NCI-H345 treated with DMSO at 0.1 percent for 48 hours (cell line): ENCODE results near the gene CSAG2.
"Not testable (repeated sequence)": the region's sequence is repeated elsewhere in the genome, so short reads cannot be mapped to it uniquely, and the experiment has no call there.

ENCODE experiments used
- DNase-seq: peaks from one replicate; lab custom pipeline; 2025; ENCODE audit not compliant: unreplicated experiment; lab: John Stamatoyannopoulos, UW

Gene CSAG2, protein sequence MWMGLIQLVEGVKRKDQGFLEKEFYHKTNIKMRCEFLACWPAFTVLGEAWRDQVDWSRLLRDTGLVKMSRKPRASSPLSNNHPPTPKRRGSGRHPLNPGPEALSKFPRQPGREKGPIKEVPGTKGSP

GRCh38 chrX:152709173-152709572 lies at the start of gene CSAG2:
Gene CSAG2, minus strand, starts transcription at chrX:152709273. Its CDS starts 161 bp downstream, at chrX:152709112.
- not testable (repeated sequence) for DNase-seq

- not testable (repeated sequence) for DNase-seq
Measured at GRCh38 chrX:152754871-152755270, 45.8 kb upstream of the CSAG2 start.

DNA sequence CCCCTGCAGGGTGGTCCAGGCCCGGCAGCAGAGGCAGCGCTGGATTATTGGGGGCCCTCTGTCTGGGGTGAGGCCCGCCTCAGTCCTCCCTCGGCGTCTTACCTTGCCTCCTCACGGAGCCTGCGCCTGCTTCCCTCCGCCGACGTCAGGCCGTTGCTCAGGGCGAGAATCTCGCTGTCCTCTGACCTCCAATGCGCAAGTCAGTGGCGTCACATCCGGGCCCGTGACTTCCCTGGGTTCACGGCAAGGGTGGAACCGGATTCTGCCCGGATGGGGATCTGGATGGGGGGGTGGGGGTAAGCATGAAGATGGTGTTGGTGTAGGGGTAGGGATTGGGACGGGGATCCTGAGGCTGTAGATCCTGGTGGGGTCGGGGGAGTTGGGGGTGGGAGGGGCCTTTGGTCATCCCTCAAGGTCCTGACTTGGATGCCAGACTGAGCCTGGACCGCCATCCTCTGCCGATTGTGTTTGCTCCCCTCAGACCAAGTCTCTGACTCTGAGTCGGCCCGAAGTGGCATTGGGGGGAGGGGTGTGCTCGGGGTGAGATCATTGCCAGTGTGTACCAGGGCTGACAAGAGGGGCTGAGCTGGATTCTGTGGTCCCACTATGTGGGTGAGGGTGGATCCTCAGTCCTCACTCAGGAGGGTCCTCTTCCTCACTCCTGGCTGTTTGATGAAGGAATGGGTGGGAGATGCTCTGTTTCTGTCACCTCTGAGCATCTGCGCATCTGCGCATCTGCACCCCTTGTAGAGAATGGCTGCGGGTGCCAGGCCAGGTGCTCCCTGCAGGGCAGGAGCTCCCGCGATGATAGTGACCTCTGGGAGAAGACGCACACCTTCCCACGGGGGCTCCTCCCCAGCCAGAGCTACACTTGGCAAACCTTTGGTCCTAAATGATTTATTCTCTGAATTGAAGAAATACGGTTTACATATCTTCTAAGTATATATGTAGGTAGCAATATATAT lies 44.9 kb upstream of the CSAG2 start, which contains the start of gene MAGEA2:
TSS of gene MAGEA2 (minus strand) at position 157 of the 965 bp plus-strand sequence. CDS start 2,479 bp downstream, outside the sequence.
- not testable (repeated sequence) for DNase-seq

DNA sequence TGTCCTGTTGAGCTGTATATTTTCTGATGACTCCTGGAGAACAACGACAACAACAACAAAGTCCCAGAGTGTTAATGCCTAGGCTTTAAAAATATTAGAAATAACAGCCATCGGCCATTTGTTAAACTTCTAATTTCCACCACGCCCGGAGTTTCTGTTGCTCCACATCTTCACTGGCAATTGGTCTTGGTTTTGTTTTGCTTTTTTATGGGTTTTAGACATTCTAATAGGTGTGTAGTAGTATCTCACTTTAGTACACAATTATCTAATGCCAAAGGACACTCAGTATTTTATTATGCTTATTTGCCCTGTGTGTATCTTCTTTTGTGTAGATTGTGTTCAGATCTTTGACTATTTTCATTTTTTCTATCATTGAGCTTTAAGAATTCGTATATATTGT lies 29.5 kb upstream of the CSAG2 start:
- no peak for DNase-seq

GRCh38 chrX:152736528-152736927 lies 27.5 kb upstream of the CSAG2 start:
- not testable (repeated sequence) for DNase-seq

DNA sequence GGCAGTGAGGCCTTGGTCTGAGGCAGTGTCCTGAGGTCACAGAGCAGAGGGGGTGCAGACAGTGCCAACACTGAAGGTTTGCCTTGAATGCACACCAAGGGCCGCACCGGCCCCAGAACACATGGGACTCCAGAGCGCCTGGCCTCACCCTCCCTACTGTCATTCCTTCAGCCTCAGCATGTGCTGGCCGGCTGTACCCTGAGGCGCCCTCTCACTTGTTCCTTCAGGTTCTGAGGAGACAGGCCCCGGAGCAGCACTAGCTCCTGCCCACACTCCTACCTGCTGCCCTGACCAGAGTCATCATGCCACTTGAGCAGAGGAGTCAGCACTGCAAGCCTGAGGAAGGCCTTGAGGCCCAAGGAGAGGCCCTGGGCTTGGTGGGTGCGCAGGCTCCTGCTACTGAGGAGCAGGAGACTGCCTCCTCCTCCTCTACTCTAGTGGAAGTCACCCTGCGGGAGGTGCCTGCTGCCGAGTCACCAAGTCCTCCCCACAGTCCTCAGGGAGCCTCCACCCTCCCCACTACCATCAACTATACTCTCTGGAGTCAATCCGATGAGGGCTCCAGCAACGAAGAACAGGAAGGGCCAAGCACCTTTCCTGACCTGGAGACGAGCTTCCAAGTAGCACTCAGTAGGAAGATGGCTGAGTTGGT lies 26.9 kb upstream of the CSAG2 start:
- DNase-seq: no peak

DNA sequence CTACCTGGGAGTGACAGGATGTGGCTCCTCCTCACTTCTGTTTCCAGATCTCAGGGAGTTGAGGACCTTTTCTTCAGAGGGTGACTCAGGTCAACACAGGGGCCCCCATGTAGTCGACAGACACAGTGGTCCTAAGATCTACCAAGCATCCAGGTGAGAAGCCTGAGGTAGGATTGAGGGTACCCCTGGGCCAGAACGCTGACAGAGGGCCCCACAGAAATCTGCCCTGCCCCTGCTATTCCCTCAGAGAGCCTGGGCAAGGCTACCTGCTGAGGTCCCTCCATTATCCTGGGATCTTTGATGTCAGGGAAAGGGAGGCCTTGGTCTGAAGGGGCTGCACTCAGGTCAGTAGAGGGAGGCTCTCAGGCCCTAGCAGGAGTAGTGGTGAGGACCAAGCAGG lies 26.0 kb upstream of the CSAG2 start:
- DNase-seq: no peak

- not testable (repeated sequence) for DNase-seq
Measured at GRCh38 chrX:152734143-152734858, 25.2 kb upstream of the CSAG2 start.

DNA sequence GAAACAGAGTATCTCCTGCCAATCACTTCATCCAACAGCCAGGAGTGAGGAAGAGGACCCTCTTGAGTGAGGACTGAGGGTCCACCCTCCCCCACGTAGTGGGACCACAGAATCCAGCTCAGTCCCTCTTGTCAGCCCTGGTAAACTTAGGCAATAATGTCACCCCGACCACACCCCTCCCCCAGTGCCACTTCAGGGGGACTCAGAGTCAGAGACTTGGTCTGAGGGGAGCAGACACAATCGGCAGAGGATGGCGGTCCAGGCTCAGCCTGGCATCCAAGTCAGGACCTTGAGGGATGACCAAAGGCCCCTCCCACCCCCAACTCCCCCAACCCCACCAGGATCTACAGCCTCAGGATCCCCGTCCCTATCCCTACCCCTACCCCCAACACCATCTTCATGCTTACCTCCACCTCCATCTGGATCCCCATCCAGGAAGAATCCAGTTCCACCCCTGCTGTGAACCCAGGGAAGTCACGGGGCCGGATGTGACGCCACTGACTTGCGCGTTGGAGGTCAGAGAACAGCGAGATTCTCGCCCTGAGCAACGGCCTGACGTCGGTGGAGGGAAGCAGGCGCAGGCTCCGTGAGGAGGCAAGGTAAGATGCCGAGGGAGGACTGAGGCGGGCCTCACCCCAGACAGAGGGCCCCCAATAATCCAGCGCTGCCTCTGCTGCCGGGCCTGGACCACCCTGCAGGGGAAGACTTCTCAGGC lies 24.3 kb upstream of the CSAG2 start, which contains the start of the genes CSAG1 and MAGEA12:
TSS of gene CSAG1 (minus strand) at position 461 of the 715 bp plus-strand sequence. CDS start 1,261 bp downstream, outside the sequence.
TSS of gene MAGEA12 (plus strand) at position 497 of the 715 bp plus-strand sequence. CDS start 2,405 bp downstream, outside the sequence.
- DNase-seq: no peak

- DNase-seq: no peak
Measured at GRCh38 chrX:152725409-152725808, 16.3 kb upstream of the CSAG2 start.

- DNase-seq: not testable (repeated sequence)
Measured at GRCh38 chrX:152713815-152714787, 5.0 kb upstream of the CSAG2 start, which contains the start of gene MAGEA2B. Gene MAGEA2B, plus strand, starts transcription at chrX:152714628. Its CDS starts 2,479 bp downstream, at chrX:152717107.

GRCh38 chrX:152713195-152713594 lies 4.1 kb upstream of the CSAG2 start:
- not testable (repeated sequence) for DNase-seq

DNA sequence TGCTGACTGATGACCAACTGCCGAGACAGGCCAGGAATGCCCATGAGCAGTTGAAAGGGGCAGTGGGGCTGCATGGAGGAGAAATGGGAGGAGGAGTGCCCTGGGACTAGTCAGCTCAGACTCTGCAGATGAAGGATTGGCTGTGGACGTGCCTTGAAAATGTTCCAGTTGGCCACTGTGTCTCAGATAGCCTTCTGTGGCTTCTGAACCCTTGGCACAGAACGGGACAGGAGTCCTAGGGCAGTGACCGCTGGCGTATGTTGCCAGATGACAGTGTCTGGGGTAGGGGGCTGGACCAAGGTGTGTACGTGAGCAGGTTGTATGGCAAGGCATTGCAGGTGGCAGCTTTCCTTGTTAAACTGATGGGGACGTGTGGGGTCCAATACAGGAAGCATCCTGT lies 2.6 kb downstream of the CSAG2 start:
- not testable (repeated sequence) for DNase-seq

GRCh38 chrX:152700390-152700789 lies 8.7 kb downstream of the CSAG2 start:
- not testable (repeated sequence) for DNase-seq

- not testable (repeated sequence) for DNase-seq
Measured at GRCh38 chrX:152697952-152698931, 10.8 kb downstream of the CSAG2 start, which contains the start of gene MAGEA3. Gene MAGEA3, plus strand, starts transcription at chrX:152698794. Its CDS starts 2,039 bp downstream, at chrX:152700833.

DNA sequence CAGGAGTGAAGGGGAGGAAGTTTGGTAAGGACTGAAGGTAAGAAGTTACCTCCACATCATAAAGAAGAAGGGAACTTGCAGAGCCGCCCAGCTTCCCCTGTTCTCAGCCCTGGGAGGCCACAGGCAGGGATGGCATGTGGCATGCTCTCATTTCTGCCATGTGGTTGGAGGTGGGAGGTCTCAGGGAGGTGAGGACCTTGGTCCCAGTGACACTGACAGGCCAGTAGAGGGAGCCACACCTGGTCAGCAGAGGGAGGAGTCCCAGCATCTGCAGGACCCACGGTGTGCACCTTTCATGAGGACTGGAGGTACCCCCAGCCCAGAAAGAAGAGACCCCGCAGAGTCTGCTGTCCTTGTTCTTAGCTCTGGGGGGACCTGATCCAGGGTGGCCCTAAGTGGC lies 28.1 kb downstream of the CSAG2 start:
- not testable (repeated sequence) for DNase-seq

DNA sequence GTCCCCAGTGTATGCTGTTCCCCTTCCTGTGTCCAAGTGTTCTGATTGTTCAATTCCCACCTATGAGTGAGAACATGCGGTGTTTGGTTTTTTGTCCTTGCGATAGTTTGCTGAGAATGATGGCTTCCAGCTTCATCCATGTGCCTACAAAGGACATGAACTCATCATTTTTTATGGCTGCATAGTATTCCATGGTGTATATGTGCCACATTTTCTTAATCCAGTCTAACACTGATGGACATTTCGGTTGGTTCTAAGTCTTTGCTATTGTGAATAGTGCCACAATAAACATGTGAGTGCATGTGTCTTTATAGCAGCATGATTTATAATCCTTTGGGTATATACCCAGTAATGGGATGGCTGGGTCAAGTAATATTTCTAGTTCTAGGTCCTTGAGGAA lies 34.4 kb downstream of the CSAG2 start:
- not testable (repeated sequence) for DNase-seq
